ENCODE measurements around the gene NHLH1. TPM values are rescaled to one million over a fixed set of nuclear protein-coding genes. Genes with fewer than 3 reads are reported as not detected.
A peak's percentile ranks its signal among the peaks of the same experiment; 100 is the strongest.

NHLH1 gene
- total RNA-seq, 1 donor from 2014 or later: 0.96 TPM

- no peaks in the 10 kb centered on the region for H3K9me3 Mint-ChIP-seq (ENCODE audit: low read depth)
- peaks cover 15% of the 10 kb centered on the region for H3K36me3 Mint-ChIP-seq (ENCODE audit: insufficient read depth)
- DNase-seq (ENCODE audit: low spot score, unreplicated experiment): no peak
- no peak for TF ChIP-seq CTCF (IDR thresholded peaks at IDR 0.05; ENCODE audit: unreplicated experiment)
- peaks cover 8% of the 10 kb centered on the region for H3K4me1 Mint-ChIP-seq (ENCODE audit: low read depth)
- peak overlapping the region; percentile 97 for H3K27ac Mint-ChIP-seq
- no peaks in the 10 kb centered on the region for H3K27me3 Mint-ChIP-seq
- no peak overlapping the region for H3K4me3 Mint-ChIP-seq (ENCODE audit: low read depth)
Measured at GRCh38 chr1:160361814-160362167, 5.1 kb upstream of the NHLH1 start.

- peaks cover 8% of the 10 kb centered on the region for H3K4me1 Mint-ChIP-seq (ENCODE audit: low read depth)
- no peak overlapping the region for H3K4me3 Mint-ChIP-seq (ENCODE audit: low read depth)
- peak overlapping the region; percentile 97 for H3K27ac Mint-ChIP-seq
- no peaks in the 10 kb centered on the region for H3K9me3 Mint-ChIP-seq (ENCODE audit: low read depth)
- H3K27me3 Mint-ChIP-seq: no peaks in the 10 kb centered on the region
- no peak for TF ChIP-seq CTCF (IDR thresholded peaks at IDR 0.05; ENCODE audit: unreplicated experiment)
- no peak for DNase-seq (ENCODE audit: low spot score, unreplicated experiment)
- H3K36me3 Mint-ChIP-seq (ENCODE audit: insufficient read depth): peaks cover 11% of the 10 kb centered on the region
Measured at GRCh38 chr1:160362168-160362957, 4.5 kb upstream of the NHLH1 start.

DNA sequence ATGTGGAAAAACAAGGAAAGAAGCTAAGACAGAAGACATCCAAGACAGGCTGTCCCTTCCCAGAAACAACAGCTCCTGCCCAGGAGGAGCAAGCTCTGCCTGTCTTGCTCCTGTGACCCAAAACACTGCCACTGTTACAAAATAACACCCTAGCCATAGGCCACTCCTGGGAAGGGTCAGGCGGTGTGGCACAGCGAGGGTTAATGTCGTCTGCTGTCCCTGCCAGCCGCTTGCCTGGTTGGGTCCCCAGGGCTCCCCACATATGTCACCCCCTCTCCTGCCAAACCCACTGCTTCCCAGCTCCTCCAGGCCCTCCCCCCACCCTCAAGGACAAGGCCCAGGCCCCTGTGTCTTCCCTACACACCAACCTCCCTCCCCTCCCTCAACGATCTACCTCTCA lies 3.9 kb upstream of the NHLH1 start:
- no peaks in the 10 kb centered on the region for H3K27me3 Mint-ChIP-seq
- H3K27ac Mint-ChIP-seq: no peak overlapping the region
- DNase-seq (ENCODE audit: low spot score, unreplicated experiment): no peak
- H3K36me3 Mint-ChIP-seq (ENCODE audit: insufficient read depth): peaks cover 10% of the 10 kb centered on the region
- H3K4me3 Mint-ChIP-seq (ENCODE audit: low read depth): no peak overlapping the region
- TF ChIP-seq CTCF (IDR thresholded peaks at IDR 0.05; ENCODE audit: unreplicated experiment): no peak
- no peaks in the 10 kb centered on the region for H3K9me3 Mint-ChIP-seq (ENCODE audit: low read depth)
- peaks cover 8% of the 10 kb centered on the region for H3K4me1 Mint-ChIP-seq (ENCODE audit: low read depth)

DNA sequence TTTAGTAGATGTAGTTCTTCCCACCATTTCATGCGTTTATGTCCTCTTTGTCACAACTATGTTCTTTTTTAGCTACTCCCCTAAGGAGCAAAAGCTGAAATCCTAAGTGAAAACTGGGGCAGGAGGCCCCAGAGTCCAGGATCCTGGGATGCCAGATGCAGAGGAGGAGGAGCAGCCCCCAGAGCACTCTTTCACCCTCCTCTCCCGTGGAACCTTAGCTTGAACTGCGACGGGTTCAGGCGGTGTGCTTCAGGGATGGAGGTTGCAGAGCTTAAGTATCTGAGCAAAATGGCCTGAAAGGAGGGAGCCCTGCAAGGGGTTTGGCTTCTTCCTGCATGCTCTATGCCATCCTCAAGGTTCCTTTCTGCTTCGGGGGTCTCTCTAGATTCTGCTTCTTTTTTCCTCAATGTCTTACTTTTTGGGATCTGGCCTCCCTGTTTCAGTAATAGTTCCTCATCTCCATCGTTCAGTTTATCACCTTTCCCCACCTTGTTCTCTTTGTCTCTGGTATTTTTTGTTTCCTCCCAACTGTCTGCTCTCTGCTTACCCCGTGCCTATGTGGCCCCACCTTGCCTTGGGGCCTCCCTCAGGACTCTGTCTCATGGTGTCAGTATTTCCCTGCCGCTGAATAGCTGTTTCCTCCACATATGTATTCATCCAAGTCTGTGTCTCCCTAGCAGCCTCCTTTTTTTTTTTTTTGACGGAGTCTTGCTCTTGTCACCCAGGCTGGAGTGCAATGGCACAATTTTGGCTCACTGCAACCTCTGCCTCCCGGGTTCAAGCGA lies 2.7 kb upstream of the NHLH1 start:
- Mint-ChIP-seq H3K4me1 (ENCODE audit: low read depth) (peaks cover 8% of the 10 kb centered on the region), H3K27ac (no peak overlapping the region), H3K27me3 (no peaks in the 10 kb centered on the region), H3K9me3 (ENCODE audit: low read depth) (no peaks in the 10 kb centered on the region), H3K4me3 (ENCODE audit: low read depth) (no peak overlapping the region), H3K36me3 (ENCODE audit: insufficient read depth) (peaks cover 2% of the 10 kb centered on the region)
- TF ChIP-seq CTCF (IDR thresholded peaks at IDR 0.05; ENCODE audit: unreplicated experiment): no peak
- DNase-seq (ENCODE audit: low spot score, unreplicated experiment): no peak

DNA sequence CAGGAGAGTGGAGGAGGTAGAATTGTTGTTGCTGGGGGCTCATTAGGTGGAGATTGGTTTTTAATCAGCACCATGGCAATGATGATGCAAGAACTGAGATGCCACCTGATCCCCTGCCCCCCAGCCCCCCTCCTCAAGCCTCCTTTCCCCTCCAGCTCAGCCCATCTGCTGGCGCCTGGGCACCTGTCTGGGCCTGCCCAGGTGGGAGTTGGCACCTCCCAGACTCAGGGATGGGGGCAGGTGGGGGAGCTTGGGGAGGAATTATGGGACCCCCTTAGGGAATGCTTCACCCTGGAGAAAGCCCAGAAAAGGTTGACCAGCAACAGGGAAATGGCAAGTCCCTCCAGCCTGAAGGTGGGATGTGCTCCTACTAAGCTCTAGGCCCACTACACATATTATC lies 1.5 kb upstream of the NHLH1 start:
- Mint-ChIP-seq H3K36me3 (ENCODE audit: insufficient read depth) (no peaks in the 10 kb centered on the region), H3K27ac (no peak overlapping the region), H3K9me3 (ENCODE audit: low read depth) (no peaks in the 10 kb centered on the region), H3K4me1 (ENCODE audit: low read depth) (peaks cover 8% of the 10 kb centered on the region), H3K27me3 (no peaks in the 10 kb centered on the region), H3K4me3 (ENCODE audit: low read depth) (no peak overlapping the region)
- no peak for TF ChIP-seq CTCF (IDR thresholded peaks at IDR 0.05; ENCODE audit: unreplicated experiment)
- DNase-seq (ENCODE audit: low spot score, unreplicated experiment): no peak

Data from progenitor cell of endocrine pancreas (in vitro differentiated cells).